Activated CD4-positive, alpha-beta T cell treated with anti-CD3 and anti-CD28 coated beads, Interleukin-2, amount 10 ng/mL, durations not matched to agents 24 days and 14 days (primary cell): ENCODE data around the gene KLRF1. TPM values are rescaled to one million over a fixed set of nuclear protein-coding genes. Genes with fewer than 3 reads are reported as not detected.
"Not testable (repeated sequence)": the region's sequence is repeated elsewhere in the genome, so short reads cannot be mapped to it uniquely, and the experiment has no call there.

ENCODE experiments used
- DNase-seq: peaks from one replicate; pipeline ENCODE4 v3.0.0; 2022
- H3K27ac Mint-ChIP-seq: one replicate; pipeline ENCODE4 v1.8.0; 2022; ENCODE audit warnings: mild to moderate bottlenecking, mixed read lengths
- H3K27me3 Mint-ChIP-seq: one replicate; pipeline ENCODE4 v1.8.0; 2022; ENCODE audit warnings: mixed read lengths
- H3K36me3 Mint-ChIP-seq: one replicate; pipeline ENCODE4 v1.8.0; 2022; ENCODE audit warnings: low read depth, mild to moderate bottlenecking, mixed read lengths
- H3K4me1 Mint-ChIP-seq: one replicate; pipeline ENCODE4 v1.8.0; 2021; ENCODE audit warnings: mixed read lengths
- H3K4me3 Mint-ChIP-seq: one replicate; pipeline ENCODE4 v1.8.0; 2022; ENCODE audit warnings: mild to moderate bottlenecking, moderate library complexity, mixed read lengths
- H3K9me3 Mint-ChIP-seq: one replicate; pipeline ENCODE4 v1.8.0; 2021; ENCODE audit warnings: mixed read lengths
- intact Hi-C: fragments of 100-400 bp; cut with micrococcal nuclease; formaldehyde crosslinking; loops from one replicate; pipeline ENCODE4 v1.15.1; 2023
- total RNA-seq: library from RNA; stranded (reverse); gene quantifications from 2 replicates; pipeline ENCODE4 v1.2.3, GENCODE V29; 2022

KLRF1 gene
- total RNA-seq, 1 donor from 2014 or later, result not detected

- H3K27me3 Mint-ChIP-seq, result no peaks in the 10 kb centered on the region
- H3K4me3 Mint-ChIP-seq, result peak overlapping the region; percentile 92
- H3K4me1 Mint-ChIP-seq, result peaks cover 38% of the 10 kb centered on the region
- intact Hi-C loops, result loop anchor here (1.0 to 10.0 kb wide), 10 partner anchors 39 to 844 kb away; partner anchors contain the start of genes GABARAPL1 and MAGOHB
- H3K36me3 Mint-ChIP-seq, result peaks cover 14% of the 10 kb centered on the region
- H3K27ac Mint-ChIP-seq, result peak overlapping the region; percentile 93
- peaks cover 9% of the 10 kb centered on the region for H3K9me3 Mint-ChIP-seq
- no peak for DNase-seq
Observed at GRCh38 chr12:9868311-9868801, 41.1 kb downstream of the KLRF1 start.

- peaks cover 3% of the 10 kb centered on the region for H3K9me3 Mint-ChIP-seq
- intact Hi-C loops, result loop anchor here (1.0 to 10.0 kb wide), 12 partner anchors 38 to 844 kb away; partner anchors contain the start of genes GABARAPL1 and MAGOHB
- H3K27ac Mint-ChIP-seq, result peak overlapping the region; percentile 93
- H3K27me3 Mint-ChIP-seq, result no peaks in the 10 kb centered on the region
- H3K36me3 Mint-ChIP-seq, result peaks cover 9% of the 10 kb centered on the region
- no peak for DNase-seq
- H3K4me1 Mint-ChIP-seq, result peaks cover 33% of the 10 kb centered on the region
- H3K4me3 Mint-ChIP-seq, result peak overlapping the region; percentile 92
Observed at GRCh38 chr12:9868951-9869306, 41.6 kb downstream of the KLRF1 start.

GRCh38 chr12:9869307-9870161 lies 42.3 kb downstream of the KLRF1 start, which contains the start of gene CLEC2B:
Gene CLEC2B, minus strand, starts transcription at chr12:9869354.
- peak within 1 kb of the TSS; percentile 92 for H3K4me3 Mint-ChIP-seq
- H3K9me3 Mint-ChIP-seq, result no peaks in the 10 kb centered on the region
- peak; percentile 80 for DNase-seq
- peak within 1 kb of the TSS; percentile 93 for H3K27ac Mint-ChIP-seq
- H3K27me3 Mint-ChIP-seq, result no peaks in the 10 kb centered on the region
- H3K36me3 Mint-ChIP-seq, result peaks cover 4% of the 10 kb centered on the region
- intact Hi-C loops, result loop anchor here (1.0 to 10.0 kb wide), 11 partner anchors 38 to 845 kb away; partner anchors contain the start of genes GABARAPL1 and MAGOHB
- H3K4me1 Mint-ChIP-seq, result peaks cover 28% of the 10 kb centered on the region

GRCh38 chr12:9870286-9870866 lies 43.1 kb downstream of the KLRF1 start:
- intact Hi-C loops, result no loop called here

GRCh38 chr12:9872162-9872561 lies 44.9 kb downstream of the KLRF1 start:
- no peak for DNase-seq
- Mint-ChIP-seq H3K36me3 (no peaks in the 10 kb centered on the region), H3K4me1 (peaks cover 17% of the 10 kb centered on the region), H3K4me3 (no peak overlapping the region), H3K27me3 (no peaks in the 10 kb centered on the region), H3K27ac (no peak overlapping the region), H3K9me3 (peaks cover 5% of the 10 kb centered on the region)
- intact Hi-C loops, result no loop called here

More at GRCh38 chr12:9870286-9870866, 43.1 kb downstream of the KLRF1 start:
- H3K27ac Mint-ChIP-seq, result peak overlapping the region; percentile 93
- peaks cover 3% of the 10 kb centered on the region for H3K36me3 Mint-ChIP-seq
- no peaks in the 10 kb centered on the region for H3K27me3 Mint-ChIP-seq
- H3K4me3 Mint-ChIP-seq, result peak overlapping the region; percentile 92
- H3K4me1 Mint-ChIP-seq, result peaks cover 21% of the 10 kb centered on the region
- H3K9me3 Mint-ChIP-seq, result peaks cover 4% of the 10 kb centered on the region
- DNase-seq, result peak; percentile 65

- Mint-ChIP-seq H3K27me3 (no peaks in the 10 kb centered on the region), H3K9me3 (peaks cover 5% of the 10 kb centered on the region), H3K4me3 (no peak overlapping the region), H3K27ac (no peak overlapping the region), H3K36me3 (no peaks in the 10 kb centered on the region), H3K4me1 (peaks cover 22% of the 10 kb centered on the region)
- intact Hi-C loops, result no loop called here
- no peak for DNase-seq
Observed at GRCh38 chr12:9872742-9873141, 45.5 kb downstream of the KLRF1 start.

- H3K36me3 Mint-ChIP-seq, H3K9me3 Mint-ChIP-seq, DNase-seq, H3K27me3 Mint-ChIP-seq, H3K4me3 Mint-ChIP-seq, H3K27ac Mint-ChIP-seq, intact Hi-C loops: not testable (repeated sequence)
- peaks cover 14% of the 10 kb centered on the region for H3K4me1 Mint-ChIP-seq
Observed at GRCh38 chr12:9876120-9876519, 48.8 kb downstream of the KLRF1 start.

- Mint-ChIP-seq H3K4me3 (no peak overlapping the region), H3K4me1 (peaks cover 8% of the 10 kb centered on the region), H3K36me3 (no peaks in the 10 kb centered on the region), H3K27me3 (no peaks in the 10 kb centered on the region), H3K9me3 (no peaks in the 10 kb centered on the region), H3K27ac (no peak overlapping the region)
- intact Hi-C loops, result no loop called here
- no peak for DNase-seq
Observed at GRCh38 chr12:9880532-9881078, 53.3 kb downstream of the KLRF1 start.

GRCh38 chr12:9881246-9881645 lies 54.0 kb downstream of the KLRF1 start, which contains the start of gene KLRF2:
Gene KLRF2, plus strand, starts transcription at chr12:9881489. Its CDS starts 107 bp downstream, at chr12:9881596.
- H3K4me1 Mint-ChIP-seq, result peaks cover 8% of the 10 kb centered on the region
- H3K4me3 Mint-ChIP-seq, result no peak within 1 kb of the TSS
- no peak within 1 kb of the TSS for H3K27ac Mint-ChIP-seq
- intact Hi-C loops, result no loop called here
- H3K36me3 Mint-ChIP-seq, result peaks cover 1% of the 10 kb centered on the region
- peaks cover 2% of the 10 kb centered on the region for H3K27me3 Mint-ChIP-seq
- H3K9me3 Mint-ChIP-seq, result no peaks in the 10 kb centered on the region
- no peak for DNase-seq

GRCh38 chr12:9881988-9882387 lies 54.7 kb downstream of the KLRF1 start:
- intact Hi-C loops, result no loop called here
- H3K27ac Mint-ChIP-seq, result no peak overlapping the region

GRCh38 chr12:9883175-9883574 lies 55.9 kb downstream of the KLRF1 start:
- Mint-ChIP-seq H3K27me3 (peaks cover 5% of the 10 kb centered on the region), H3K36me3 (peaks cover 2% of the 10 kb centered on the region), H3K27ac (no peak overlapping the region), H3K4me1 (peaks cover 4% of the 10 kb centered on the region), H3K4me3 (no peak overlapping the region), H3K9me3 (peaks cover 4% of the 10 kb centered on the region)
- no peak for DNase-seq
- intact Hi-C loops, result no loop called here

More at GRCh38 chr12:9881988-9882387, 54.7 kb downstream of the KLRF1 start:
- Mint-ChIP-seq H3K4me3 (no peak overlapping the region), H3K27me3 (peaks cover 5% of the 10 kb centered on the region), H3K36me3 (peaks cover 2% of the 10 kb centered on the region), H3K4me1 (peaks cover 8% of the 10 kb centered on the region), H3K9me3 (peaks cover 4% of the 10 kb centered on the region)
- DNase-seq, result no peak

- Mint-ChIP-seq H3K27me3 (peaks cover 14% of the 10 kb centered on the region), H3K9me3 (peaks cover 7% of the 10 kb centered on the region), H3K36me3 (peaks cover 2% of the 10 kb centered on the region), H3K27ac (no peak overlapping the region), H3K4me1 (peaks cover 5% of the 10 kb centered on the region), H3K4me3 (no peak overlapping the region)
- DNase-seq, result no peak
- intact Hi-C loops, result no loop called here
Observed at GRCh38 chr12:9888665-9889273, 61.5 kb downstream of the KLRF1 start.
